HepG2 (cell line): ENCODE results near the gene PAIP1. TPM values are rescaled to one million over a fixed set of nuclear protein-coding genes. Genes with fewer than 3 reads are reported as not detected.

Source experiments
- ARNT2 ChIP-seq: sonication (generic); formaldehyde crosslinking; IDR thresholded peaks from 2 replicates; pipeline ENCODE4 v1.8.0; 2022; ENCODE audit warnings: mild to moderate bottlenecking, low read depth, missing genetic modification reagents, moderate library complexity
- ATRX ChIP-seq: sonication (generic); formaldehyde crosslinking; IDR thresholded peaks from 2 replicates; pipeline ENCODE4 v1.4.0; 2020; ENCODE audit warnings: missing genetic modification reagents, borderline replicate concordance
- DRAP1 ChIP-seq: IDR thresholded peaks from 2 replicates; pipeline ENCODE4 v1.6.1; 2016; ENCODE audit warnings: missing genetic modification reagents, missing compliant biosample characterization
- EP300 ChIP-seq, 3 experiments: sonication (generic) in 1 of 3; formaldehyde crosslinking in 1 of 3; IDR thresholded peaks; 2 replicates each; pipeline versions ENCODE4 v1.5.1 to v1.6.1; 2011 to 2020; ENCODE audit warnings: low read depth in 2 of 3, low read length in 2 of 3, borderline replicate concordance in 1 of 3, improper control_type of control experiment in 1 of 3, mild to moderate bottlenecking in 1 of 3, missing genetic modification reagents in 1 of 3, moderate library complexity in 1 of 3
- FOXP4 ChIP-seq: sonication (generic); formaldehyde crosslinking; IDR thresholded peaks from 2 replicates; pipeline ENCODE4 v1.4.0; 2020; ENCODE audit warnings: missing genetic modification reagents
- HMGA1 ChIP-seq: sonication (generic); formaldehyde crosslinking; conservative IDR thresholded peaks from 2 replicates; pipeline ENCODE4 v1.4.0; 2020; ENCODE audit warnings: missing genetic modification reagents
- HNRNPLL ChIP-seq: fragments of 200-400 bp; formaldehyde crosslinking; IDR thresholded peaks from 2 replicates; pipeline ENCODE4 v1.6.1; 2017; ENCODE audit warnings: mild to moderate bottlenecking, low read depth, low read length; ENCODE audit not compliant: poor library complexity, severe bottlenecking
- KDM5A ChIP-seq: fragments of 200-600 bp; sonication (generic); IDR thresholded peaks from 2 replicates; pipeline ENCODE4 v1.7.0; 2018; ENCODE audit warnings: antibody characterized with exemption, mild to moderate bottlenecking, low read length, borderline replicate concordance
- KLF12 ChIP-seq: sonication (generic); formaldehyde crosslinking; IDR thresholded peaks from 2 replicates; pipeline ENCODE4 v1.4.0; 2020; ENCODE audit warnings: missing genetic modification reagents, borderline replicate concordance
- MAFK ChIP-seq, 2 experiments: IDR thresholded peaks in 1 of 2; conservative IDR thresholded peaks in 1 of 2; 2 replicates each; pipeline ENCODE4 v1.6.1; 2011; ENCODE audit warnings: improper control_type of control experiment in 2 of 2, low read length in 2 of 2
- MAZ ChIP-seq, 2 experiments: sonication (generic) in 1 of 2; formaldehyde crosslinking in 1 of 2; IDR thresholded peaks; 2 replicates each; pipeline versions ENCODE4 v1.5.0 to v1.6.1; 2012 to 2020; ENCODE audit warnings: low read depth in 2 of 2, mild to moderate bottlenecking in 2 of 2, borderline replicate concordance in 1 of 2, improper control_type of control experiment in 1 of 2, low read length in 1 of 2, missing genetic modification reagents in 1 of 2, moderate library complexity in 1 of 2
- NFE2L1 ChIP-seq: sonication (generic); formaldehyde crosslinking; IDR thresholded peaks from 2 replicates; pipeline ENCODE4 v1.4.0; 2020; ENCODE audit warnings: missing genetic modification reagents, mild to moderate bottlenecking, borderline replicate concordance
- RXRA ChIP-seq: sonication (generic); formaldehyde crosslinking; IDR thresholded peaks from 2 replicates; pipeline ENCODE4 v1.5.1; 2020; ENCODE audit warnings: missing genetic modification reagents
- SNRNP70 ChIP-seq: fragments of 200-400 bp; formaldehyde crosslinking; IDR thresholded peaks from 2 replicates; pipeline ENCODE4 v1.6.1; 2017; ENCODE audit warnings: mild to moderate bottlenecking, low read depth, low read length, moderate library complexity
- U2AF2 ChIP-seq: fragments of 200-400 bp; formaldehyde crosslinking; IDR thresholded peaks from 2 replicates; pipeline ENCODE4 v1.6.1; 2017; ENCODE audit warnings: low read depth, mild to moderate bottlenecking, low read length
- USF2 ChIP-seq, 2 experiments: sonication (generic) in 1 of 2; formaldehyde crosslinking in 1 of 2; IDR thresholded peaks; 2 replicates each; pipeline versions ENCODE4 v1.5.1 to v1.6.1; 2011 to 2020; ENCODE audit warnings: borderline replicate concordance in 1 of 2, low read depth in 1 of 2, low read length in 1 of 2, mild to moderate bottlenecking in 1 of 2, missing genetic modification reagents in 1 of 2, moderate library complexity in 1 of 2
- XRCC5 ChIP-seq: fragments of 200-400 bp; formaldehyde crosslinking; optimal IDR thresholded peaks from 2 replicates; pipeline ENCODE3; 2017; ENCODE audit warnings: mild to moderate bottlenecking, low read length
- ZC3H13 ChIP-seq: sonication (generic); formaldehyde crosslinking; IDR thresholded peaks from 2 replicates; pipeline ENCODE4 v1.8.1; 2023; ENCODE audit warnings: mild to moderate bottlenecking, missing genetic modification reagents, moderate library complexity
- ZNF615 ChIP-seq: sonication (generic); formaldehyde crosslinking; IDR thresholded peaks from 2 replicates; pipeline ENCODE4 v1.5.0; 2020; ENCODE audit warnings: mild to moderate bottlenecking, missing genetic modification reagents, borderline replicate concordance
- ZNF780A ChIP-seq: sonication (generic); formaldehyde crosslinking; IDR thresholded peaks from 2 replicates; pipeline ENCODE4 v1.8.0; 2022; ENCODE audit warnings: mild to moderate bottlenecking, missing genetic modification reagents, moderate library complexity
- polyA plus RNA-seq, 8 experiments: library from polyadenylated mRNA; depleted of rRNA in 3 of 8; stranded (reverse) in 7 of 8; unstranded in 1 of 8; fragments of >200 nt; fragmentation: Illumina TruSeq in 4 of 8; extraction: Trizol in 4 of 8; gene quantifications; 2 replicates each; pipeline versions ENCODE4 v1.2.1 to v1.2.3, GENCODE V29; 2011 to 2016; ENCODE audit warnings: low read depth in 4 of 8, missing spikeins in 1 of 8, mixed read lengths in 1 of 8; ENCODE audit not compliant: insufficient read depth in 1 of 8
- total RNA-seq, 5 experiments: library from RNA; depleted of rRNA; stranded (reverse); fragments of >200 nt; fragmentation: Illumina TruSeq; extraction: Trizol; gene quantifications; 2 replicates each; pipeline ENCODE4 v1.2.3, GENCODE V29; 2016; ENCODE audit warnings: low read depth in 1 of 5

PAIP1 gene
- total and polyA plus RNA-seq, 2 of the 13 experiments (the other 11 are each of a cell fraction or from before 2014, with no cell fraction given) = 96.6 to 116 TPM

GRCh38 chr5:43483298-43484105 lies 73.4 kb downstream of the PAIP1 start, which contains the start of gene TMEM267 (continued):
- peak; percentile 66 for TF ChIP-seq HNRNPLL
- TF ChIP-seq KLF12 (CRISPR knock-in tag) = peak; percentile 48; the same call in 1 of the 2 replicates
- TF ChIP-seq ARNT2 (CRISPR knock-in tag) = peak; percentile 51; the same call in 1 of the 2 replicates
- TF ChIP-seq MAFK (conservative IDR thresholded peaks at IDR 0.05 in 1 of 2, IDR thresholded peaks at IDR 0.05 in 1 of 2; ENCODE audit: low read length in 2 of 2) = no peak
- no peak for TF ChIP-seq ZNF615 (CRISPR knock-in tag)
- TF ChIP-seq NFE2L1 = no peak
- peak; percentile 57 for TF ChIP-seq DRAP1
- TF ChIP-seq MAZ (IDR thresholded peaks at IDR 0.05; ENCODE audit: borderline replicate concordance, low read depth, low read length) = 0 out of 2 replicates have a peak, but pooled peaks have one; percentile 14
- TF ChIP-seq MAZ (CRISPR knock-in tag; IDR thresholded peaks at IDR 0.05; ENCODE audit: low read depth) = peak; percentile 85
- TF ChIP-seq RXRA = peak; percentile 61; the same call in 1 of the 2 replicates
- TF ChIP-seq SNRNP70 = no peak
- TF ChIP-seq KDM5A = 0 out of 2 replicates have a peak, but pooled peaks have one; percentile 8
- TF ChIP-seq XRCC5 = peak; percentile 17
- TF ChIP-seq USF2 (IDR thresholded peaks at IDR 0.05; ENCODE audit: low read depth, low read length) = no peak
- peak; percentile 14; the same call in 1 of the 2 replicates for TF ChIP-seq USF2 (CRISPR knock-in tag; IDR thresholded peaks at IDR 0.05; ENCODE audit: borderline replicate concordance)
- peak; percentile 50; the same call in 1 of the 2 replicates for TF ChIP-seq ZC3H13 (CRISPR knock-in tag)
- TF ChIP-seq U2AF2 = no peak
- TF ChIP-seq ZNF780A (CRISPR knock-in tag) = peak; percentile 58
- peak in 1 of 2 experiments; percentile 24; a peak in 1 of 4 replicates for TF ChIP-seq EP300 (IDR thresholded peaks at IDR 0.05; ENCODE audit: low read depth in 2 of 2, low read length in 2 of 2)
- no peak; the same call in 1 of the 2 replicates for TF ChIP-seq EP300 (CRISPR knock-in tag; IDR thresholded peaks at IDR 0.05; ENCODE audit: borderline replicate concordance)
- peak; percentile 29; the same call in 1 of the 2 replicates for TF ChIP-seq FOXP4 (CRISPR knock-in tag)
- no peak for TF ChIP-seq ATRX (CRISPR knock-in tag)
- no peak for TF ChIP-seq HMGA1 (CRISPR knock-in tag)
